NCI-H748 treated with DMSO at 0.1 percent for 48 hours (cell line): ENCODE measurements around the gene RPS6KC1.
"Not testable (repeated sequence)": the region's sequence is repeated elsewhere in the genome, so short reads cannot be mapped to it uniquely, and the experiment has no call there.

Source experiments
- DNase-seq: peaks from one replicate; lab custom pipeline; 2025; lab: John Stamatoyannopoulos, UW

Gene RPS6KC1

DNA sequence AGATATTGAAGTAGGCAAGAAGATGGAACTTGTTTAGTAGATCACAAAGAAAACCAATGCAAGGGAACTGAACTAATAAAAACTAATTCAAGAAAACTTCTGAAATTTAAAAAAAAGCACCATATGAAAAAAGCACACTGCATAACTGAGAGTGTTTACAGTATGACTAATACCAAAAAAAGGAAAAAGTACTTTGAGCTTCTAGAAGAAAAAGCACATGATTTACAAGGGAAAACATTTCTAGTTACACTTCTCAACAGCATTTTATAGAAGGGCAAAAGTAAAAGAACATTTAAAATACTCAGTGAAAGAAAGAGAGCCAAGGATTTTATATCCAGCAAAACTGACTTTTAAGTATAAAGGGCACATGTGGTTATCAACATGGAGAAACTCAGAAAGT is 233.6 kb downstream of the RPS6KC1 start:
- no peak for DNase-seq

DNA sequence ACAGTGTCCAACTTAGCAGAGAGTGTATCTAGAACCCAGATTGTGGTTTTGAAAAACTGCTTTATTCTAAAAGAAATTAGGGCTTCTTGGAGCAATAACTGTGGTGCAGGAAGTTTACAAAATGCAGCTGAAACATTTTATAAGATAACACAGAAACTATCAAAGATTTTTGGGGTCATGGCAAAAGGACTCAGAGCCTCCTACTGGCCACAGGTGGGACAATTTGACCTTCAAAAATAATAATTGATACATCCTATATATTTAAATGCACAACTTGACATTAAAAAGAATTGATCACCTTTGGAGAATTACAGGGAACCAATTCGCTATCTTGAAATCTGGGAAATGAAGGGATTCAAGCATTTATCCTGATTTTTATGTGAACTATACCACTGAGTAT is 235.2 kb downstream of the RPS6KC1 start:
- DNase-seq = no peak

DNA sequence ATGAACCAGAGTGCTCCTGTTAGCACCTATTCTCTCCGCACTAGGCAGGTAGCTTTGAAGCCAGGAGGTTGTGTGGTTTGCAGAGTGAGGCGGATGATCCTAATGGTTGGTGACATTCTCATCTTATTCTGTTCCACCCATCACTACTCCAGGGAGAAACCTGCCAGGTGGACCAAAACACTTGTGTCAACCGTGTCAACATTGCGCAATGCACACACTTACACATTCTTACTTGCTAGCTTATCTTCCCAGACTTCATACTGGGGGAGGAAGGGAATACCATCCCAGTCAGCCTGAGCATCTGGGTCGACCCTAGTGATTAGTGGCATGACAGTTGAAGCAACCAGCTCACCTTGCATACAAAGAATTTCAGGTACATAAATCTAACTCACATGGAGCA is 236.9 kb downstream of the RPS6KC1 start:
- DNase-seq = no peak

DNA sequence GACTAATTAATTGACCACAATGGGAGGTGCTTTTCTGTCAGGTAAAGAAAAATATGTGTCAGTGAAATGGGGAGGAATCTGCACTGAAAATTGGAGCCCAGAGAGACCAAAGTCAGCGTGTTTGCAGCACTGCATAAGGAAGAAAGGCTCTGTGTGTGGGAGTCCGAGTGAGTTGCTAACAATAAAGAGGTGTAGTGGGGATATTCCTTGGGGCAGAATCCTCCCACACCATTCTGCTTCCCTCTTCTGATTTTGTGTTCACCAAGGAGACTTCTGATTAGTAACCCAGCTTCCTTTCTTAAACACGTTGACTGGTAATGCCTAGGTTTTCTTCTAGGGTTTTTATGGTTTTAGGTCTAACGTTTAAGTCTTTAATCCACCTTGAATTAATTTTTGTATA is 240.5 kb downstream of the RPS6KC1 start:
- no peak for DNase-seq

DNA sequence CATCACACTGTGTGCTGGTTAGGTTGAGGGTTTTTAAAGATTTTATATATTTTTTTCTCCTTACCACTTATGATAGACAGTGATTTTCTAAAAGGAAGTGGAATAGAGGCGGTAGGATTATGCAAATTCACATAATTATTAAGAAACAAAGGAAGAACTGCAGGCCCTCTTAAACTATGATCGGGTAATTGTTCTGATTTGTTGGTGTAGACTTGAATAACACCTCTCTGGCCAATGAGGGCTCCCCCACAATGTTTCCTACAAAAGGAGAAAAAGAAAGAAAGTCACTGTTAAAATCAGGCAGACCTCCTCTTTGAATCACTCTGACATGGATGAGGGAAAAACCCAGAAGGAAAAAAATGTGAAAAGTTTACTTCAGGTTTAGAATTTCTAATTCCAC is 241.6 kb downstream of the RPS6KC1 start:
- no peak for DNase-seq

DNA sequence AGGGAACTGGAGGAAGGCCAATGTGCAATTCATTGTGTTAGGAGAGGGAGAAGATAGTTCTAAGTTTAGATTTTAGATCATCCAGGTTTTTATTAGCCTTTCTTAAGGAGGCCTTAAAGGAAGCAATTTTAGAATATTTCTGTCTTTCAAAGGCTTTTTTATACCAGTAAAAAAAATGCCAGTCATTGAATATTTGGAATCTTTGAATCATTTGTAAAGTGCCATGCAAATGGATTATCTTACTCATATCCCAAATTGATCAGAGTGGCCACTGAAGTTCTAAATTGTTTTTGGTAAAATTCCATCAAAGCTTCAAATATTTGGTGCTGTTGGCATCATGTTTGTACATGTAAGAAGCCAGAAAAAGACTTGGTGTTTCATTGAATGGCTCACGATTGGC is 244.8 kb downstream of the RPS6KC1 start:
- DNase-seq = no peak

DNA sequence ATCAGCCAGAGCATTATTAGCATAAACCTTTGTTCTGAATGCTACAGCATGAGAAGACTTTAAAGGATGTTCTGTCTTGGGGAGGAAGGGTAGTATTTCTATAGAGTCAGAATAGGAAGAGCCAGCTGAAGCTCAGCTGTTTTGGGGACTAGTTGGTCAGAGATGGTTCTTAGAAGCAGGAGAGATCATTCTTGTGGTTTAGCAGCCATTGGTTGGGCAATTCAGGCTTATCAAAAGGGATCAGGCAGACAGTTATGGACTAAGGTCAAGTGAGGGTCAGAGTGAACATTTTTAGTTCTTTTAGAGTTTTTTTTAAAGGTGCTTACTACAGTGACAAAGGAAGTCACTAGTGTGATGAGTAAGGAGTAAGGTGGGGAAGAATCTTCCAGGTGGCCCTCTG is 245.5 kb downstream of the RPS6KC1 start:
- no peak for DNase-seq

DNA sequence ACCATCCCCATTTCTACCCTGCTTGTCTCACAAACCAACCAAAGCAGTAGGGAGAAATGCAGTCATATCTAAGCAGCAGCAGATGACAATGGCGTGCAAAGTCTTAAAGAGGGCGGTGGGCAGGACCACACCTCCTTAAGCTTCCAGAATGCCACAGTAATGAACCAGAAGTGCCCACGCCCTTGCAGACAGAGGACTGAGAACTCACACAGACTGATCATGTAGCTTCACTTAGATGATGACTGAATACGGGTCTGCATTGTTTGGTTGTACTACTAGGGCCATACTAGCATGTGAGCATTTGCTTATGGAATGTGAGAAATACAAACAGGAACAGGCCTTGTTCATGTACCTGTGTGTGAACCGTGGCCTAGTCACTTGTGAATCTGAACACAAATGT is 246.0 kb downstream of the RPS6KC1 start:
- no peak for DNase-seq

DNA sequence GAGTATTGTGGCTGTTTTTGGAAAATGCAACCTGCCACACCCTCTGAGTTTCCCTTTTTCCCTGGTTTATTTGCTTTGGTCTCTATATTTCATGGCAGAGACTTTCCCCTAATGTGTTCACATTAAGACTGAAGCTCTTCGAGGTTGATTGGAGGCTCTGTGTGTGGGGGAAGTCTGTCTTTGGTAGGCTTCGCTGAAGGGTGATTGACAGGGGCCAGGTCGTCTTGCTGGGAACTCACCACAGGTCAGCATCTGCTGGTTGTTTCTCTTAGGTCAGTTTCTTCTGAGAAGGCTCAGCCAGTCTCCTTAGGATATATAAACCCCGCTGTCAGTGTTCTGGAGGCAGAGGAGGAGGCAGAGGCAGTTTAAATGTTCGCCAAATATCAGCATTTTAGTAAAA is 249.4 kb downstream of the RPS6KC1 start:
- DNase-seq = no peak

DNA sequence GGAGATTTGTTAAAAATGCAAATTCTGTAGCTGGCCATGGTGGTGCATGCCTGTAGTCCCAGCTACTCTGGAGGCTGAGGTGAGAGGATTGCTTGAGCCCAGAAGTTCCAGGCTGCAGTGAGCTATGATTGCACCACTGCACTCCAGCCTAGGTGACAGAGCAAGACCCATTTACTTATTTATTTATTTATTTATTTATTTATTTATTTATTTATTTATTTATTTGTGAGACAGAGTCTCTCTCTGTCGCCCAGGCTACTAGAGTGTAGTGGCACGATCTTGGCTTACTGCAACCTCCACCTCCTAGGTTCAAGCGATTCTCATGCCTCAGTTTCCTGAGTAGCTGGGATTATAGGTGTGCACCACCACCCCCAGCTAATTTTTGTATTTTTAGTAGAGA is 250.5 kb downstream of the RPS6KC1 start:
- DNase-seq = not testable (repeated sequence)

DNA sequence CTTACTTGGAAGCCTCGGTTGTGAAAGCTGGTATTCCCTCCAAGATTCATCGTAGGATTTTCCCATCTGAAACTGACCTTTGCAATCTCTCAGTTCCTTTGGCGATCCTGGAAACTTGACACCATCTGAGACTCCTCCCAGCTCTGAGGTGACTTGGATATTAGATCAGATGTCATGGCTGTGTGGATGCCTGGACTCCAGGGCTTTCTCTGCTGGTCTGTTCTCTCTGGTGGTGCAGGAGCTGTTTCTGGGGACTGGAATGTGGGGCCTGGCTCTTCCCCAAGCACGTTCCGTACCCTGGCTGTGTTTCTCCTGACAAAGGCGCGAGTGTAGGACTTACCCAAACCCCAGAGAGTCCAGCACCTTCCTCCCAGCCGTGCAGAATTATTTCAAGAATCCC is 252.2 kb downstream of the RPS6KC1 start:
- no peak for DNase-seq

DNA sequence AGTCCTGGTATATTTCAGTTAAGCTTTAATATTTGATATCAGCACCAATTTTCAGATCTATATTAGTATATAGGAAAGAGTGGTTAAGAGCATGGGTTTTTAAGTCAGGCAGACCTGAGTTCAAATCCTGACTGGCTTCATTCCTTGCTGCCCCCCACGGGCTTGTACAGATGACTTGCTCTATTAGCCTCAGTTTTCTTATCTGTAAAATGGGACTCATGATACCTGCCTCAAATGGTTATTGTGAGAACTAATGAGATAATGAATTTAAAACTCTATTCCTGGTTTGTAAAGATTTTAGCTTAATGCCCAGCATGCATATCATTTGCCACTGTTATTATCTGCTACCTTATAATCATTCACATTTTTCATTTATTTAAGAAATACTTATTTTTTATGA is 264.5 kb downstream of the RPS6KC1 start:
- no peak for DNase-seq

DNA sequence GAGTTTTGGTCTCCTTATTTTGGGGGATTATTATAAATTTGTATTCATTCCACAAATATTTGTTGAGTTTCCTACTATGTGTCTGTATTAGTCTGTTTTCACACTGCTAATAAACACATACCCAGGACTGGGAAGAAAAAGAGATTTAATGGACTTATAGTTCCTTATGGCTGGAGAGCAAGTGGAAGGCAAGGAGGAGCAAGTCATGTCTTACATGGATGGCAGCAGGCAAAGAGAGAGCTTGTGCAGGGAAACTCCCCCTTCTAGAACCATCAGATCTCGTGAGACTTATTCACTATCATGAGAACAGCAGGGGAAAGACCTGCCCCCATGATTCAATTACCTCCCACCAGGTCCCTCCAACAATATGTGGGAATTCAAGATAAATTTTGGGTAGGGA is 267.4 kb downstream of the RPS6KC1 start:
- DNase-seq = not testable (repeated sequence)

DNA sequence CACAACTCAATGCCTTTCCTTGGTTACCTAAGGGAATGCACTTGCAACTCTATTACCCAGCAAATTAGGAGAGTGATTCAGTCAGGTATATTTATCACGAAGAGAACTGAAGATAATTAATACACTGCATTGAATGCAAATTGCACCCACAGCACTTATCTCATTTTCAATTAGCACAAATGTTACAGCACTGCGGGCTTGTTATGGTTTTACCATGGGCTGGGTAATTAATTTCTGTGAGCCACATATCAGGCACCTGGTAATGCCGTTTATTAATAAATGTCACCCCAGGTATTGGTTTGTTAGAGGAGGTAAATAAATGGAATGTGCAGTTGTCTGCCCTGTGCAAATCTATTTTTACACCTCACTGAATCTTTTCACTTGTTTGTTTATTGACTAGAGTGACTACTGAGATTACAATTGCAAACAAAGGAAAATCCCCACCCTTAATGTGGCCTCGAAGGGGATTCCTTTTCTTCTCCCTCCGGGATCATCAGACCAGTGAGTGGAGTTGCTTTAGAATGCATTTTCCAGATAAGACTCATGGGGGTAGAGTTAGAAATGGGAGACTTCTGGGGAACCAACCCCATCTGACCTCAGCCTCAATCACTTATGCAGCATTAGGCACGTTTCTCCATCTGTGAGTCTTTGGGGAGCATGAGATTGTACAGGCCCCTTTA is 269.3 kb downstream of the RPS6KC1 start:
- no peak for DNase-seq
